Left renal pelvis (tissue), 4 donors: ENCODE measurements around the gene TYR. TPM values are rescaled to one million over a fixed set of nuclear protein-coding genes. Genes with fewer than 3 reads are reported as not detected.
"Not testable (repeated sequence)": the region's sequence is repeated elsewhere in the genome, so short reads cannot be mapped to it uniquely, and the experiment has no call there.

ENCODE experiments used
- DNase-seq, 4 donors: peaks; one replicate each; pipeline ENCODE4 v3.0.0-alpha.2; 2013; ENCODE audit warnings: low read depth in 4 of 4, low spot score in 3 of 4
- polyA plus RNA-seq, 4 donors: library from polyadenylated mRNA; unstranded; fragments of 120-200 nt; gene quantifications; one replicate each; pipeline ENCODE4 v1.2.1, GENCODE V29; 2013; ENCODE audit not compliant: insufficient read length in 4 of 4

Gene TYR
- polyA plus RNA-seq, 4 donors: 0.08 TPM; not detected in 3

DNA sequence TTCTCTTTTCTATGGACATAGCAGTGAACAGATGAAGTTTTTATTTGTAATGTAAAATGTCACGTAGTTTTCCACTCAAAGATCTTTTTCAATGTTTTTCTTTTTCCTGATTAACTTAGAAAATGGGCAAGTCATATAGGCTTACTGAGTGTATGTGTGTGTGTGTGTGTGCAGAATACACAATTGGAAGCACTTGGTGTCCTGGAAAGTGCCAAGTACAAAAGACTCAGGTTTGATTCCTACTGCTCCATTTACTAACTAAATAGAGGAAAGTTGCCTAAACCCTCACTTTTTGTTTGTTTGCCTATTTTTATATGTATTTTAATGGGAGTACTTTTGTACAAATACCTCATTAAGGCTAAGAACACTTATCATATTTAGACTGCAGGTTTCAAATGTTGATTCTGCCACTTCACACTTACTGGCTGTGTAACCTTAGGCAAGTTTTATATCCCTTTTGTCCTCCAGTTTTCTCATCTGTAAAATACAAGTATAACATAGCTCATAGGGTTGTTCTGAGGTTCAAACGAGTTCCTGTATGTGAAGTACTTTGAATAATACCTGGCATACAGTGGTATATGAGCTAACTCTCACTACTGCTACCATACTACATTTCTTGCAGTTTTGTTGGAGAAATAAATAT lies 90.1 kb downstream of the TYR start:
- DNase-seq: no peak

DNA sequence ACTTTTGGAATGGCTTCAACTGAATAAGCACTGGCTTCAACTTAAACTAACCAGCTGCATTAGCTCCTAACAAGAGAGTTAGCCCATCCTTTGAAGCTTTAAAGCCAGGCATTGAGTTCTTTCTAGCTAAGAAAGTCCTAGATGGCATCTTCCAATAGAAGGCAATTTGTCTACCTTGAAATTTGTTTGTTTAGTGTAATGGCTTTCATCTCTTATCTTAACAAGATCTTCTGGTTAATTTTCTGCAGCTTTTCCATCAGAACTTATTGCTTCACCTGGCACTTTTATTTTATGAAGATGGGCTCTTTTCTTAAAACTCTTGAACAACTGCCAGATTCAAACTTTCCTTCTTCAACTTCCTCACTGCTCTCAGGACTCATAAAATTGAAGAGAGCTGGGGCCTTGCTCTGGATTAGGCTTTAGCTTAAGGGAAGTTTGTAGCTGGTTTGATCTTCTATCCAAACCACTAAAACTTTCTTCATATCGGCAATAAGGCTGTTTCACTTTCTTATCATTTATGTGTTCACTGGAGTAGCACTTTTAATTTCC lies 94.9 kb downstream of the TYR start:
- DNase-seq: not testable (repeated sequence)

DNA sequence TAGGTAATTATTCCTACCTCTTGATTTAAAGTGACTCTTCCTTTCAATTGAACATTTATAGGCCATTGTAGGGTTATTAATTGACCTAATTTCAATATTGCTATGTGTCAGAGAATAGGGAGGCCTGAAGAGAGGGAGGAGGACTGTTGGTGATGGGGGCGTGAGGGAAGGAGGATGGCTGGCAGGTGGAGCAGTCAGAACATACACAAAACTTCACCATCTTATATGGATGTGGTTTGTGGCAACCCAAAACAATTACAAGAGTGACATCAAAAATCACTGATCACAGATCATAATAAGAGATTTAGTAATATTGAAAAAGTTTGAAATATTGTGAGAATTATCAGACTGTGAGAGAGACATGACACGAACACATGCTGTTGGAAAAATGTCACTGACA lies 95.5 kb downstream of the TYR start:
- DNase-seq: not testable (repeated sequence)

DNA sequence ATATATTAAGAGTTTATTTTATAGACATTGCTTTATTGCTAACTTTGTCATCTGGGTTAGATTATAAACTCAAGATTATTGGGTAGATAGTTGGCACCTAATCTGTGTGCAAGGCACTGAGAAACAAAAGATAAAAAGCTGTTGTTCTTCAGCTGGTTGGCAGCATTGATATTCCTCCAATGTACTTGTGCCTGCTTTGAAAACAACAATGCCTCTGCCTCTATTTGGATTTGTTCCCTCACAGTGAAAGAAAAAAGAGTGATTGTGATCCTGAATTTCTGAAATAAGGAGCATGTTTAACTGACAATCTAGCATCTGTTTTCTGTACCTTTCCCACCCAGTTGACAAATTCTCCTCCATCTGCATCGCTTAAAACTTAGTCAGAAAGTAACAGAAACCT lies 98.3 kb downstream of the TYR start:
- no peak for DNase-seq

DNA sequence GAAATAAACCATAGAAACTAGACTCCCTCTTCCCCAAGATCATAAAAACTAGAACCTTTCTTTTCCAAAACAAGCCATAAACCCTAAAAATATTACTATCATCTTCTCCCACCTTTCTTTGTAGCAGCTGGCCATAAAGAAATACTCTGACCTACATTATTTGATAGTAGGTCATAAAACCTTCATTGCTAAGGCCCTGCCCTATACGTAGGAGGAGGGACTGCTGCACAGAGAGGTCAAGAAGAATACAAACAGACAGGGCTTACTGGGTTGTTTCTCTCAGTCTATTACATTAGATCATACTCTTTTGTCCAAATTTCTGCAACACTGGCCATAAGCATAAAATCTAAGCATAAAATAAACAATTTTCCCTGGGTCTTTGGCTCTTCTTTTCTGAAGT lies 101.5 kb downstream of the TYR start:
- DNase-seq: no peak

GRCh38 chr11:89281032-89281677 lies 103.5 kb downstream of the TYR start:
- not testable (repeated sequence) for DNase-seq

DNA sequence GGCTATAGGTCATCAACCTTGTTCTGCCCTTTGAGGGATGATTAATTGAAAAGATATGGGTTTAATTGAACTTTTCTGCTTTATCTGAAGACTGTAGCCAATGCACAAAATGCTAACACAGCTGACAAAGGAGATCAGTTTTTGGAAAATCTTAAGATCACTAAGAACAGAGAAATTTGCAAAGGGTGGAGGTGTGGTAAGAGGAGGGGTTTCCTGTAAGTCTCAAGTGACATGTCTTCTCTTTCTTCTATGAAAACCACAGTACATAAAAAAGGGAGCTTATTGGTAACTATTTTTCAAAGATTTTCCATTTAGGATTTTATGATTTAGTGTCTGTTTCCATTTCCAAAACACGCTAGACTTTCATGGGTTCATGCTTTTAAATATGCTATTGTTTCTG lies 108.9 kb downstream of the TYR start:
- DNase-seq: not testable (repeated sequence)

DNA sequence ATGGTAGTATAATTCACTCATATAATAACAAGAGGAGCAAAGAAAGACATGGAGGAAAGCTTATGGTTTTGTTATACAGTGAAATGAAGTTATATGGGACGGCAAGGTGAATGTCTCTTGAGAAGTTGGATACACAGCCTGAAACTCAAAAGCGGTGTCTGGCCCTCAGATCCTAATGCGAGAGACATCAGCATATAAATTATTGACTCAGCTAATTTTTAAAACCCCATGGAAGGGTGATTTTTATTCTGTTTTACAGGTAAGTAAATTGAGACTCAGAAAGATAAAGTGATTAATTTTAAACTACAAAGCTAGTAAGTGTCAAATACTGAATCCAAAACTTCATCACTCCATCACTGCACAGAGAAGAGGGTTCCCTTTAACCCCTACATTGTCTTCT lies 110.3 kb downstream of the TYR start:
- DNase-seq: not testable (repeated sequence)

- peak in 2 of 4 donors; percentile 8 to 11 for DNase-seq
These were observed 116.4 kb downstream of the TYR start for GRCh38 chr11:89293965-89294679.

GRCh38 chr11:89295023-89295422 lies 117.3 kb downstream of the TYR start:
- DNase-seq: not testable (repeated sequence)

- not testable (repeated sequence) for DNase-seq
These were observed 125.4 kb downstream of the TYR start for GRCh38 chr11:89303029-89303428.

DNA sequence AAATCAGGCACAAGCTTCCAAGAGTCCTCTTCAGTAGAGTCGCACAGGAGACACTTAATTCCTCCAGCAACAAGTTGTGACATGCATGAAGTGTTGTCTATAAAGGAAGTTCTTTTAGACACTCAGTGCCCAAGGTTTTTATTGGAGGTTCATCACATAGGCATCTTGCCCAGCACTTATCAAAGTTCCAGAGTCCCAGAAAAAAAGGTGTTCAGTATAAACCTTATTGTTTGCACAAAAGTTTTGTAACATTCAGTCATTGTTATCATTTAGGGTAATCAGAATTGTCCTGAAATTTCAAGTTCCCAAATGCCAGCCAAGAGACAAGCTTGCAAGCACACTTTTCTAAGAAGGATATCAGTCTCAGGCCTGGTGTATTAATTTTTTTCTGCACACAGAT lies 130.6 kb downstream of the TYR start:
- not testable (repeated sequence) for DNase-seq

- DNase-seq: not testable (repeated sequence)
These were observed 131.8 kb downstream of the TYR start for GRCh38 chr11:89309321-89309985.

- not testable (repeated sequence) for DNase-seq
These were observed 132.9 kb downstream of the TYR start for GRCh38 chr11:89310607-89311006.

- DNase-seq: no peak
These were observed 143.7 kb downstream of the TYR start for GRCh38 chr11:89321401-89321800.

- no peak for DNase-seq
These were observed 150.2 kb downstream of the TYR start for GRCh38 chr11:89327885-89328284.

GRCh38 chr11:89331940-89332339 lies 154.3 kb downstream of the TYR start:
- DNase-seq: not testable (repeated sequence)

- DNase-seq: not testable (repeated sequence)
These were observed 156.0 kb downstream of the TYR start for GRCh38 chr11:89333704-89334103.

DNA sequence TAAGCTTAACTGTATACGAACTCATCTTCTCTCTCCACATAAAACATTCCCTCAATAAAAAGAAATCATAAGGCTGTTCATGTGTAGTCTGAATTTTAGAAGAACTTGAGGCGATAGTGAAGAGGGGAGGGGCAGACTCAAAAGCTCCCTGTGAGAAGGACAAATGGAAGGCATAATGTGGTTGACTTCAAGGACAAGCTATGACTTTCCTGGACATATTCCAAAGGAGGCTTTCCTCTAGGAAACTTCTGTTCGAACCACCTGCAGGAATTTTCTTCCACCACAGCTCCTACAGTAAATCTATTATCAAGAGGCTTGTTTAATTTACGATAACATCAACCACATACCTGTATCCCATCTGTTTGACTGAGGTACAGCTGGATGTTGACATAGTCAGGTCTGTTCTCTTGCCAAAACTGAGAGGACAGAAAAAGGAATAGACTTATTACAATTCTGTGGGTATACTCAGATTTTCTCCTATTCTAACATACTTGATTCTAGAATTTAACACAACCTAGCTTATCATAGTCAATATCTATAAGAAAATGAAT lies 159.5 kb downstream of the TYR start:
- DNase-seq: not testable (repeated sequence)

DNA sequence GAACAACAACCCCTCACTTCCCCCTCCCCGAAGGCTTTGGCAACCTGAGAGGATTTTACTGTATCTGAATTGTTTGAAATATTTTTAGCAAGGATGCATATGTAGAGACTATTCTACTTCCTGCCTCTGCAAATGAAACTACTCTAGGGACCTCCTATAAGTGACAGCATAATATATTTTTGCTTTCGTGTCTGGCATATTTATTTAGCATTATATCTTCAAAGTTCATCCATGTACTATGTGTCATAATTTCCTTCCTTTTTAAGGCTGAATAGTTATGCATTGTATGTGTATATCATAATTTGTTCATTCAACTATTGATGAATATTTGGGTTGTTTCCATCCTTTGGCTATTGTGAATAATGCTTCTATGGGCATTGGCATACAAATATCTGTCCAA lies 160.4 kb downstream of the TYR start:
- not testable (repeated sequence) for DNase-seq

DNA sequence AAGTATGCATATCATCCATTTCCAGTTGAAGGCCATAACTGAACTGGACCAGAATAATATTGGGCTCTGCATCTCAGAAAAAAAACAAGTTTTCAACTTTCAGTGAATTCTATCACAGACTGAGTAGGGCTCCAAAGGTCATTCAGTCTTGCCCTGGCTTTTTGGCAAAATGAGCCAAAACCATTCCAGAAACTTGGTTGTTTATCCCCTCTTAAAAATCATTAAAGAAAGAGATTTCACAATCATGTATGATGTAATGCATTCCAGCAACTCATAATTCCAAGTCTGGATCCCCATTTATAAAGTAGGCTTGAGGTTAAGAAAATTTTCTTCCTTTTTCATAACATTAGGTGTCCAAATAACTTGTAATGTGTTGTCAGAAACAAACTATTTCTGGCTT lies 162.8 kb downstream of the TYR start:
- DNase-seq: not testable (repeated sequence)
